GM12878 (cell line): ENCODE measurements around the gene PLAAT3. TPM values are rescaled to one million over a fixed set of nuclear protein-coding genes. Genes with fewer than 3 reads are reported as not detected.

Source experiments
- ATAC-seq: fragments of 200-7000 bp; cut with Tn5 transposase; 3 replicates; pipeline ENCODE4 v1.9.1; 2020; ENCODE audit warnings: mild to moderate bottlenecking, moderate library complexity
- BruUV-seq: library from RNA; stranded (reverse); fragments of 400-500 nt; replicated peaks from 2 replicates; lab custom pipeline; 2021; lab: Mats Ljungman, UMichigan
- CTCF ChIA-PET: fragments of 300-600 bp; sonication (Branson Sonifier 250); formaldehyde crosslinking; extraction: SDS; loops from one replicate; lab custom pipeline; 2021; ENCODE audit warnings: inconsistent platforms; lab: Yijun Ruan, JAX
- POLR2A ChIA-PET: fragments of 350-600 bp; formaldehyde crosslinking; extraction: SDS; loops from one replicate; lab custom pipeline; 2021; ENCODE audit warnings: inconsistent platforms; lab: Charles Lee
- RAD21 ChIA-PET: fragments of 300-600 bp; sonication (Branson Sonifier 250); formaldehyde crosslinking; loops from one replicate; lab custom pipeline; 2023; ENCODE audit warnings: antibody characterized with exemption; ENCODE audit not compliant: unreplicated experiment; lab: Charles Lee
- SMC1A ChIA-PET: fragments of 300-600 bp; sonication (Branson Sonifier 250); formaldehyde crosslinking; loops from one replicate; lab custom pipeline; 2023; ENCODE audit not compliant: unreplicated experiment, uncharacterized antibody; lab: Charles Lee
- DNase-seq: peaks from one replicate; pipeline ENCODE4 v3.0.0-alpha.2; 2011; ENCODE audit warnings: low read depth, low spot score
- FAIRE-seq: peaks from 3 replicates; lab custom pipeline; 2011; peaks lifted over from hg19 to GRCh38; lab: Jason Lieb, UNC
- H2AFZ ChIP-seq: 2 replicates; pipeline ENCODE4 v1.6.0; 2011; ENCODE audit warnings: low read depth, low read length, control low read depth; ENCODE audit not compliant: control insufficient read depth
- H3K27ac ChIP-seq: 2 replicates; pipeline ENCODE4 v1.5.1; 2011; ENCODE audit warnings: control low read depth; ENCODE audit not compliant: control insufficient read depth, insufficient read depth
- H3K27me3 ChIP-seq, 2 experiments: replicated peaks in 1 of 2; 2 replicates each; pipeline versions ENCODE4 v1.6.0 to v1.6.1; 2011; ENCODE audit warnings: low read length in 1 of 2; ENCODE audit not compliant: control insufficient read depth in 2 of 2, insufficient read depth in 2 of 2
- H3K36me3 ChIP-seq, 2 experiments: 2 replicates each; pipeline ENCODE4 v1.5.1; 2011; ENCODE audit warnings: low read length in 1 of 2; ENCODE audit not compliant: control insufficient read depth in 2 of 2, insufficient read depth in 2 of 2
- H3K4me1 ChIP-seq: 2 replicates; pipeline ENCODE4 v1.6.1; 2011; ENCODE audit warnings: mild to moderate bottlenecking, low read length, moderate library complexity, mixed read lengths; ENCODE audit not compliant: control insufficient read depth, insufficient read depth
- H3K4me2 ChIP-seq: 2 replicates; pipeline ENCODE4 v1.6.0; 2011; ENCODE audit warnings: control low read depth; ENCODE audit not compliant: control insufficient read depth, insufficient read depth
- H3K4me3 ChIP-seq: fragments of 200-600 bp; sonication (generic); 2 replicates; pipeline ENCODE4 v1.5.1; 2016
- H3K79me2 ChIP-seq: 2 replicates; pipeline ENCODE4 v1.6.0; 2011; ENCODE audit warnings: low read length; ENCODE audit not compliant: control insufficient read depth, insufficient read depth
- H3K9ac ChIP-seq: 2 replicates; pipeline ENCODE4 v1.8.0; 2011; ENCODE audit warnings: low read length, control low read depth, mixed read lengths; ENCODE audit not compliant: control insufficient read depth, insufficient read depth
- H3K9me3 ChIP-seq: replicated peaks from 3 replicates; pipeline ENCODE4 v1.5.1; 2011; ENCODE audit warnings: mild to moderate bottlenecking, low read length; ENCODE audit not compliant: control insufficient read depth, insufficient read depth
- H4K20me1 ChIP-seq: 2 replicates; pipeline ENCODE4 v1.6.0; 2011; ENCODE audit not compliant: control insufficient read depth, insufficient read depth
- BHLHE40 ChIP-seq, 2 experiments: fragments of 450-650 bp in 1 of 2; IDR thresholded peaks; 2 replicates each; pipeline ENCODE4 v1.6.1; 2011 to 2017; ENCODE audit warnings: low read depth in 2 of 2, borderline replicate concordance in 1 of 2, improper control_type of control experiment in 1 of 2, low read length in 1 of 2, mild to moderate bottlenecking in 1 of 2
- BMI1 ChIP-seq: fragments of 450-650 bp; IDR thresholded peaks from 2 replicates; pipeline ENCODE4 v1.6.1; 2016; ENCODE audit warnings: mild to moderate bottlenecking, moderate library complexity, borderline replicate concordance
- DPF2 ChIP-seq: fragments of 450-650 bp; IDR thresholded peaks from 2 replicates; pipeline ENCODE4 v1.6.1; 2017; ENCODE audit warnings: mild to moderate bottlenecking
- HSF1 ChIP-seq: fragments of 150-350 bp; IDR thresholded peaks from 2 replicates; pipeline ENCODE4 v1.6.1; 2014; ENCODE audit warnings: mild to moderate bottlenecking, low read depth, low read length
- MYC ChIP-seq: IDR thresholded peaks from 2 replicates; pipeline ENCODE4 v1.6.1; 2011; ENCODE audit warnings: mild to moderate bottlenecking, low read length, moderate library complexity, inconsistent platforms; ENCODE audit not compliant: insufficient read depth, insufficient replicate concordance, insufficient read length, severe bottlenecking
- NFYB ChIP-seq: IDR thresholded peaks from 2 replicates; pipeline ENCODE4 v1.6.1; 2011; ENCODE audit warnings: low read depth, mild to moderate bottlenecking, low read length, improper control_type of control experiment, moderate library complexity; ENCODE audit not compliant: insufficient read depth
- PML ChIP-seq: IDR thresholded peaks from 2 replicates; pipeline ENCODE4 v1.6.1; 2012; ENCODE audit warnings: low read length, inconsistent platforms
- RAD21 ChIP-seq: IDR thresholded peaks from 2 replicates; pipeline ENCODE4 v1.6.1; 2011; ENCODE audit warnings: mild to moderate bottlenecking, low read depth, low read length, moderate library complexity; ENCODE audit not compliant: insufficient read depth
- RAD51 ChIP-seq: fragments of 450-650 bp; IDR thresholded peaks from 2 replicates; pipeline ENCODE4 v1.6.1; 2016; ENCODE audit warnings: moderate library complexity, mild to moderate bottlenecking, inconsistent platforms
- RFX5 ChIP-seq: IDR thresholded peaks from 2 replicates; pipeline ENCODE4 v1.6.1; 2011; ENCODE audit warnings: low read depth, low read length, improper control_type of control experiment
- ZBED1 ChIP-seq: IDR thresholded peaks from 2 replicates; pipeline ENCODE4 v1.6.1; 2016; ENCODE audit warnings: borderline replicate concordance
- ZNF622 ChIP-seq: fragments of 450-650 bp; IDR thresholded peaks from 2 replicates; pipeline ENCODE4 v1.6.1; 2017; ENCODE audit warnings: mild to moderate bottlenecking, inconsistent platforms
- WGBS: methylation state at CpG from one replicate; pipeline ENCODE4 v1.1.6; 2016; ENCODE audit warnings: low lambda C conversion rate; ENCODE audit not compliant: insufficient replicate concordance, insufficient coverage; ENCODE audit errors: missing lambda C conversion rate; 5-methylcytosine and 5-hydroxymethylcytosine counted together
- in situ Hi-C: fragments of 300-500 bp; cut with MboI; formaldehyde crosslinking; loops from 9 replicates; pipeline ENCODE4 v1.14.3; 2018; ENCODE audit warnings: mixed read lengths
- intact Hi-C: fragments of 100-400 bp; cut with micrococcal nuclease; formaldehyde crosslinking; loops from one replicate; pipeline ENCODE4 v1.14.2; 2022; ENCODE audit not compliant: unreplicated experiment
- polyA plus RNA-seq, 11 experiments: library from polyadenylated mRNA; depleted of rRNA in 4 of 11; unstranded in 6 of 11; stranded (reverse) in 5 of 11; fragments of >200 nt; fragmentation: Nextera tagmentation in 4 of 11; fragmentation: Illumina TruSeq in 1 of 11; extraction: Ambion mirVana in 4 of 11; extraction: Trizol in 1 of 11; gene quantifications; 1 replicate in 1 of 11; 2 replicates in 10 of 11; pipeline versions ENCODE4 v1.2.1 to v1.2.3, GENCODE V29; 2011 to 2016; ENCODE audit warnings: inconsistent platforms in 2 of 11, missing spikeins in 2 of 11, low read depth in 1 of 11
- total RNA-seq, 4 experiments: library from RNA; depleted of rRNA in 3 of 4; stranded (reverse); fragments of >200 nt in 3 of 4; fragmentation: Illumina TruSeq in 1 of 4; extraction: Trizol in 1 of 4; gene quantifications; 2 replicates each; pipeline versions ENCODE4 v1.2.1 to v1.2.3, GENCODE V29; 2013 to 2021

Gene PLAAT3
- total and polyA plus RNA-seq, 10 of the 15 experiments (the other 5 are each of a cell fraction or from before 2014, with no cell fraction given), result 4.8 to 37.0 (median 14.8) TPM

- no peak overlapping the region for H3K4me3 ChIP-seq
- no peak overlapping the region for H3K27ac ChIP-seq
- RAD21 ChIA-PET, result interaction anchor here (1.9 to 3.1 kb wide), 2 partner anchors 95 to 164 kb away, joined by 6 to 9 read pairs; no protein-coding TSS in a partner anchor
- CTCF ChIA-PET, result interaction anchor here (0.9 to 11.1 kb wide), 4 partner anchors 26 to 164 kb away, joined by 3 to 206 read pairs (median 67); no protein-coding TSS in a partner anchor
- no peaks in the 10 kb centered on the region for H4K20me1 ChIP-seq
- SMC1A ChIA-PET, result interaction anchor here (0.7 to 1.7 kb wide), 9 partner anchors 10 to 164 kb away, joined by 3 to 12 read pairs (median 4); no protein-coding TSS in a partner anchor
- H3K79me2 ChIP-seq, result no peaks in the 10 kb centered on the region
- H3K36me3 ChIP-seq, result peaks cover under 1 to 16% of the 10 kb centered on the region in 2 experiments; a peak in 3 of 4 replicates
- intact Hi-C loops (no loop called here), in situ Hi-C loops (no loop called here)
- no peak for ATAC-seq
- no peak overlapping the region for H2AFZ ChIP-seq
- FAIRE-seq, result no peak
- POLR2A ChIA-PET, result no interaction called here
- H3K27me3 ChIP-seq, result no peaks in the 10 kb centered on the region
- H3K4me1 ChIP-seq, result no peaks in the 10 kb centered on the region
- H3K9me3 ChIP-seq, result no peaks in the 10 kb centered on the region
- DNase-seq, result no peak
- TF ChIP-seq PML (no peak), ZNF622 (no peak), BHLHE40 (IDR thresholded peaks at IDR 0.05; ENCODE audit: borderline replicate concordance in 1 of 2, low read depth in 2 of 2, low read length in 1 of 2) (no peak), RAD21 (no peak), RFX5 (no peak), RAD51 (no peak), BMI1 (no peak), DPF2 (no peak), ZBED1 (no peak), HSF1 (no peak), MYC (no peak), NFYB (no peak)
- H3K4me2 ChIP-seq, result no peak overlapping the region
- H3K9ac ChIP-seq, result no peak overlapping the region
- BruUV-seq, result no TSS peak
- 96% methylated on average over 3 of the region's 3 CpGs for WGBS
Measured at GRCh38 chr11:63643205-63643604, 29.0 kb upstream of the PLAAT3 start.
